ENCODE results near the gene IPO4.

Gene IPO4

GRCh38 chr14:24146453-24146977, 42.1 kb downstream of the IPO4 start, which contains the start of gene PSME2 (continued):
- TF ChIP-seq EGR2 (tag by site-specific recombination; IDR thresholded peaks at IDR 0.05; ENCODE audit: low read depth): 0 out of 2 replicates have a peak, but pooled peaks have one; percentile 29
- TF ChIP-seq ZNF398 (tag by site-specific recombination; IDR thresholded peaks at IDR 0.05): peak; percentile 83
- TF ChIP-seq ZNF514 (tag by site-specific recombination; IDR thresholded peaks at IDR 0.05): no peak
- TF ChIP-seq ZNF785 (tag by site-specific recombination; IDR thresholded peaks at IDR 0.05): no peak
- TF ChIP-seq, protein P1, sequence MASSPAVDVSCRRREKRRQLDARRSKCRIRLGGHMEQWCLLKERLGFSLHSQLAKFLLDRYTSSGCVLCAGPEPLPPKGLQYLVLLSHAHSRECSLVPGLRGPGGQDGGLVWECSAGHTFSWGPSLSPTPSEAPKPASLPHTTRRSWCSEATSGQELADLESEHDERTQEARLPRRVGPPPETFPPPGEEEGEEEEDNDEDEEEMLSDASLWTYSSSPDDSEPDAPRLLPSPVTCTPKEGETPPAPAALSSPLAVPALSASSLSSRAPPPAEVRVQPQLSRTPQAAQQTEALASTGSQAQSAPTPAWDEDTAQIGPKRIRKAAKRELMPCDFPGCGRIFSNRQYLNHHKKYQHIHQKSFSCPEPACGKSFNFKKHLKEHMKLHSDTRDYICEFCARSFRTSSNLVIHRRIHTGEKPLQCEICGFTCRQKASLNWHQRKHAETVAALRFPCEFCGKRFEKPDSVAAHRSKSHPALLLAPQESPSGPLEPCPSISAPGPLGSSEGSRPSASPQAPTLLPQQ (tag by site-specific recombination; IDR thresholded peaks at IDR 0.05): no peak
- TF ChIP-seq, protein P2, sequence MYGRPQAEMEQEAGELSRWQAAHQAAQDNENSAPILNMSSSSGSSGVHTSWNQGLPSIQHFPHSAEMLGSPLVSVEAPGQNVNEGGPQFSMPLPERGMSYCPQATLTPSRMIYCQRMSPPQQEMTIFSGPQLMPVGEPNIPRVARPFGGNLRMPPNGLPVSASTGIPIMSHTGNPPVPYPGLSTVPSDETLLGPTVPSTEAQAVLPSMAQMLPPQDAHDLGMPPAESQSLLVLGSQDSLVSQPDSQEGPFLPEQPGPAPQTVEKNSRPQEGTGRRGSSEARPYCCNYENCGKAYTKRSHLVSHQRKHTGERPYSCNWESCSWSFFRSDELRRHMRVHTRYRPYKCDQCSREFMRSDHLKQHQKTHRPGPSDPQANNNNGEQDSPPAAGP (tag by site-specific recombination; IDR thresholded peaks at IDR 0.05): no peak
- no peak for TF ChIP-seq ZNF560 (tag by site-specific recombination; IDR thresholded peaks at IDR 0.05; ENCODE audit: borderline replicate concordance)
- TF ChIP-seq ZNF335 (tag by site-specific recombination; conservative IDR thresholded peaks at IDR 0.05): peak; percentile 70
- TF ChIP-seq ZNF37A (tag by site-specific recombination; IDR thresholded peaks at IDR 0.05): no peak
- no peak for TF ChIP-seq ZNF404 (tag by site-specific recombination; IDR thresholded peaks at IDR 0.05)
- no peak for TF ChIP-seq ZNF585B (tag by site-specific recombination; IDR thresholded peaks at IDR 0.05)
- no peak for TF ChIP-seq SCRT1 (tag by site-specific recombination; IDR thresholded peaks at IDR 0.05; ENCODE audit: borderline replicate concordance)
- TF ChIP-seq GLIS2 (tag by site-specific recombination; IDR thresholded peaks at IDR 0.05): peak; percentile 83
- TF ChIP-seq WT1 (tag by site-specific recombination; IDR thresholded peaks at IDR 0.05): no peak
- peak; percentile 75 for TF ChIP-seq SP2 (tag by site-specific recombination; IDR thresholded peaks at IDR 0.05)
- TF ChIP-seq ZNF658 (tag by site-specific recombination; IDR thresholded peaks at IDR 0.05): no peak
- TF ChIP-seq ZNF521 (tag by site-specific recombination; IDR thresholded peaks at IDR 0.05): no peak
- TF ChIP-seq ZNF645 (tag by site-specific recombination; IDR thresholded peaks at IDR 0.05): no peak
- TF ChIP-seq, protein P3, sequence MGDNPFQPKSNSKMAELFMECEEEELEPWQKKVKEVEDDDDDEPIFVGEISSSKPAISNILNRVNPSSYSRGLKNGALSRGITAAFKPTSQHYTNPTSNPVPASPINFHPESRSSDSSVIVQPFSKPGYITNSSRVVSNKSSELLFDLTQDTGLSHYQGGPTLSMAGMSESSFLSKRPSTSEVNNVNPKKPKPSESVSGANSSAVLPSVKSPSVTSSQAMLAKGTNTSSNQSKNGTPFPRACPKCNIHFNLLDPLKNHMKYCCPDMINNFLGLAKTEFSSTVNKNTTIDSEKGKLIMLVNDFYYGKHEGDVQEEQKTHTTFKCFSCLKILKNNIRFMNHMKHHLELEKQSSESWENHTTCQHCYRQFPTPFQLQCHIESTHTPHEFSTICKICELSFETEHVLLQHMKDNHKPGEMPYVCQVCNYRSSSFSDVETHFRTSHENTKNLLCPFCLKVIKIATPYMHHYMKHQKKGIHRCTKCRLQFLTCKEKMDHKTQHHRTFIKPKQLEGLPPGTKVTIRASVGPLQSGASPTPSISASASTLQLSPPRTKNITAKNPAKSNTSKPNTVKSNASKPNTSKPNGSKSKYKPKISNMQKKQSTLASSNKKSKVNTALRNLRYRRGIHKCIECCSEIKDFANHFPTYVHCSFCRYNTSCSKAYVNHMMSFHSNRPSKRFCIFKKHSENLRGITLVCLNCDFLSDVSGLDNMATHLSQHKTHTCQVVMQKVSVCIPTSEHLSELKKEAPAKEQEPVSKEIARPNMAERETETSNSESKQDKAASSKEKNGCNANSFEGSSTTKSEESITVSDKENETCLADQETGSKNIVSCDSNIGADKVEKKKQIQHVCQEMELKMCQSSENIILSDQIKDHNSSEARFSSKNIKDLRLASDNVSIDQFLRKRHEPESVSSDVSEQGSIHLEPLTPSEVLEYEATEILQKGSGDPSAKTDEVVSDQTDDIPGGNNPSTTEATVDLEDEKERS (tag by site-specific recombination; IDR thresholded peaks at IDR 0.05): no peak
- peak; percentile 97 for TF ChIP-seq ZXDB (tag by site-specific recombination; IDR thresholded peaks at IDR 0.05)
- TF ChIP-seq GLI4 (tag by site-specific recombination; IDR thresholded peaks at IDR 0.05): no peak
- peak; percentile 81 for TF ChIP-seq KLF16 (tag by site-specific recombination; IDR thresholded peaks at IDR 0.05)
- TF ChIP-seq ZNF10 (tag by site-specific recombination; IDR thresholded peaks at IDR 0.05): no peak
- 0 out of 2 replicates have a peak, but pooled peaks have one; percentile 22 for TF ChIP-seq ZNF2 (tag by site-specific recombination; IDR thresholded peaks at IDR 0.05)
- TF ChIP-seq PATZ1 (tag by site-specific recombination; IDR thresholded peaks at IDR 0.05): peak; percentile 99
- no peak for TF ChIP-seq ZBTB7A (tag by site-specific recombination; IDR thresholded peaks at IDR 0.05; ENCODE audit: low read depth)
- no peak for TF ChIP-seq ZNF433 (tag by site-specific recombination; IDR thresholded peaks at IDR 0.05; ENCODE audit: low read depth)
- peak; percentile 91 for TF ChIP-seq ZBTB20 (tag by site-specific recombination; IDR thresholded peaks at IDR 0.05)
- TF ChIP-seq ZNF510 (tag by site-specific recombination; IDR thresholded peaks at IDR 0.05; ENCODE audit: insufficient replicate concordance): no peak
- TF ChIP-seq GFI1B (tag by site-specific recombination; IDR thresholded peaks at IDR 0.05): no peak
- no peak for TF ChIP-seq REPIN1 (tag by site-specific recombination; IDR thresholded peaks at IDR 0.05; ENCODE audit: low read depth)
- TF ChIP-seq MEIS1 (CRISPR knock-in tag; IDR thresholded peaks at IDR 0.05; ENCODE audit: borderline replicate concordance): no peak
